Psoas muscle (tissue), 8 donors: ENCODE data around the gene ETFB. TPM values are rescaled to one million over a fixed set of nuclear protein-coding genes. Genes with fewer than 3 reads are reported as not detected.

Experiments
- ATAC-seq, 4 donors: fragments of 200-7000 bp; cut with Tn5 transposase; one replicate each; pipeline ENCODE4 v1.9.1; 2020; ENCODE audit warnings: moderate library complexity in 3 of 4, mild to moderate bottlenecking in 2 of 4
- DNase-seq, 2 donors: peaks; one replicate each; pipeline ENCODE4 v3.0.0-alpha.2; 2020
- H3K27ac ChIP-seq: fragments of 200-600 bp; one replicate; pipeline ENCODE4 v1.8.0; 2022
- H3K27me3 ChIP-seq, 3 donors: fragments of 200-600 bp in 1 of 3; one replicate each; pipeline versions ENCODE4 v1.6.1 to v1.8.0; 2013 to 2022; ENCODE audit warnings: low read length in 2 of 3, mild to moderate bottlenecking in 2 of 3, moderate library complexity in 1 of 3; ENCODE audit not compliant: insufficient read depth in 3 of 3
- H3K36me3 ChIP-seq, 2 donors: fragments of 200-600 bp in 1 of 2; one replicate each; pipeline versions ENCODE4 v1.6.1 to v1.8.0; 2013 to 2022; ENCODE audit warnings: low read depth in 1 of 2, mild to moderate bottlenecking in 1 of 2, moderate library complexity in 1 of 2; ENCODE audit not compliant: insufficient read depth in 1 of 2
- H3K4me1 ChIP-seq: fragments of 200-600 bp; one replicate; pipeline ENCODE4 v1.8.0; 2022
- H3K4me3 ChIP-seq: fragments of 200-600 bp; one replicate; pipeline ENCODE4 v1.8.0; 2022; ENCODE audit warnings: mild to moderate bottlenecking
- H3K9me3 ChIP-seq: fragments of 200-600 bp; one replicate; pipeline ENCODE4 v1.8.0; 2022
- CTCF ChIP-seq: fragments of 200-600 bp; IDR thresholded peaks from one replicate; pipeline ENCODE4 v1.8.0; 2022; ENCODE audit warnings: antibody characterized with exemption
- WGBS, 3 donors: extraction: QIAGEN DNeasy Blood & Tissue Kit; methylation state at CpG; one replicate each; pipeline versions ENCODE4 v1.1.6 to v1.1.7; 2013; 5-methylcytosine and 5-hydroxymethylcytosine counted together
- intact Hi-C, 2 donors: fragments of 100-400 bp; cut with DNase I; formaldehyde crosslinking; loops; one replicate each; pipeline versions ENCODE4 v1.11.0 to v1.14.2; 2022
- polyA plus RNA-seq, 3 donors: library from polyadenylated mRNA; stranded (reverse); fragments of 200-250 nt; gene quantifications; one replicate each; pipeline ENCODE4 v1.2.3, GENCODE V29; 2013
- total RNA-seq, 4 donors: library from RNA; stranded (reverse); fragmentation: NEBNext Ultra II Directional in 2 of 4; extraction: Animal tissue kit (Norgen Biotek cat#: 25700) in 2 of 4; gene quantifications; one replicate each; pipeline versions ENCODE4 v1.2.1 to v1.2.4, GENCODE V29; 2021 to 2023
- donor health status: healthy with polysubstance abuse.
- donor health status: DM: no; HTN: no; CAD: no; lungs with moderate emphysema.
- donor health status: Bipolar disorder and iron deficiency.
- donor health status: healthy.
- donor health status: DM: yes; HTN: yes; CAD: no.
- donor health status: DM: no; HTN: no; CAD: no.
- donor health status: DM: no; HTN: no; CAD: no.
- donor health status: DM: yes; HTN: yes; CAD: no.

Gene ETFB
- total and polyA plus RNA-seq, 7 donors: 91.8 to 172 (median 151) TPM

GRCh38 chr19:51326216-51327065, 39.7 kb downstream of the ETFB start:
- no peaks in the 10 kb centered on the region for H3K36me3 ChIP-seq
- peaks cover 0 to 60% (median 18%) of the 10 kb centered on the region in 3 donors for H3K27me3 ChIP-seq
- H3K27ac ChIP-seq: no peak overlapping the region
- TF ChIP-seq CTCF: no peak
- H3K9me3 ChIP-seq: no peaks in the 10 kb centered on the region
- intact Hi-C loops: no loop called here
- H3K4me1 ChIP-seq: no peaks in the 10 kb centered on the region
- 10 to 15% (median 12%) methylated on average over 29 to 36 of the region's 36 CpGs for WGBS, 3 donors
- H3K4me3 ChIP-seq: no peak overlapping the region
- DNase-seq (no peak), ATAC-seq (no peak)

GRCh38 chr19:51325161-51325976, 40.8 kb downstream of the ETFB start:
- DNase-seq (no peak), ATAC-seq (no peak)
- H3K4me1 ChIP-seq: no peaks in the 10 kb centered on the region
- WGBS, 3 donors: 61 to 65% (median 64%) methylated on average over 26 of the region's 26 CpGs
- H3K27me3 ChIP-seq: peaks cover 0 to 57% (median 17%) of the 10 kb centered on the region in 3 donors
- intact Hi-C loops: no loop called here
- no peak overlapping the region for H3K4me3 ChIP-seq
- no peaks in the 10 kb centered on the region for H3K36me3 ChIP-seq
- no peak for TF ChIP-seq CTCF
- no peaks in the 10 kb centered on the region for H3K9me3 ChIP-seq
- H3K27ac ChIP-seq: no peak overlapping the region

GRCh38 chr19:51324167-51324481, 42.1 kb downstream of the ETFB start:
- no peak for DNase-seq
- intact Hi-C loops: no loop called here
- WGBS, 3 donors: 49 to 56% (median 55%) methylated on average over 6 of the region's 6 CpGs
- Histone ChIP-seq H3K9me3 (no peaks in the 10 kb centered on the region), H3K4me1 (no peaks in the 10 kb centered on the region), H3K36me3 (no peaks in the 10 kb centered on the region), H3K4me3 (no peak overlapping the region), H3K27ac (no peak overlapping the region), H3K27me3 (peaks cover 0 to 50% (median 15%) of the 10 kb centered on the region in 3 donors)
- no peak for TF ChIP-seq CTCF
- ATAC-seq: no peak

- TF ChIP-seq CTCF: no peak
- no peak for ATAC-seq
- WGBS, 3 donors: 67 to 71% (median 70%) methylated on average over 29 of the region's 29 CpGs
- no peak overlapping the region for H3K27ac ChIP-seq
- no peaks in the 10 kb centered on the region for H3K9me3 ChIP-seq
- no peak overlapping the region for H3K4me3 ChIP-seq
- no peaks in the 10 kb centered on the region for H3K36me3 ChIP-seq
- H3K4me1 ChIP-seq: no peaks in the 10 kb centered on the region
- DNase-seq: no peak
- H3K27me3 ChIP-seq: peaks cover 0 to 49% (median 15%) of the 10 kb centered on the region in 3 donors
- intact Hi-C loops: no loop called here
Observed at GRCh38 chr19:51323481-51324166, 42.6 kb downstream of the ETFB start.
